Measurements from ENCODE around the gene VTI1A.

- TF ChIP-seq CTCF (IDR thresholded peaks at IDR 0.05) (no peak), POLR2A (IDR thresholded peaks at IDR 0.05) (no peak)
Measured at GRCh38 chr10:112720178-112720577, 273.2 kb downstream of the VTI1A start.

Data from ovary (tissue), 3 donors.